GM21367 (cell line): ENCODE results near the gene TMC1.
"Not testable (repeated sequence)": the region's sequence is repeated elsewhere in the genome, so short reads cannot be mapped to it uniquely, and the experiment has no call there.

Experiments used
- ATAC-seq: cut with Tn5 transposase; IDR thresholded peaks from one replicate; pipeline ENCODE4 v1.9.1; 2021; ENCODE audit not compliant: unreplicated experiment

Gene TMC1

DNA sequence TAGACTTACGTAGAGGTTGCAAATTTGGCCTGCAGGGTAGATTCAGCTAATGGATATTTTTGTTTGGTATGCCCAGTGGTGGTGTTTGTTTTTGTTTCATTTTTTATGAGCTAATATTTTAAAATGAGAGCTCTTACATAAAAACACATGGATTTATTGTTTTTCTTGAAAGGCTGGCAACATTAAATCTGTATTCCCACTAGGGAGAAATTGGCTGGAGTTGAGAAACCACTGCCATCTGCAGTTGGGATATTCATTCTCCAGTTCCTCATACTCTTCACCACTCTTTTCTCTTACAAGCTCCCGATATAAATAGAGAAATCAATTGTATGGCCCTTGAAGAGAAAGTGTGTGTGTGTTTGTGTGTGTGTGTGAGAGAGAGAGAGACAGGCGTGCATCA, 288.2 kb downstream of the TMC1 start:
- ATAC-seq = no peak

DNA sequence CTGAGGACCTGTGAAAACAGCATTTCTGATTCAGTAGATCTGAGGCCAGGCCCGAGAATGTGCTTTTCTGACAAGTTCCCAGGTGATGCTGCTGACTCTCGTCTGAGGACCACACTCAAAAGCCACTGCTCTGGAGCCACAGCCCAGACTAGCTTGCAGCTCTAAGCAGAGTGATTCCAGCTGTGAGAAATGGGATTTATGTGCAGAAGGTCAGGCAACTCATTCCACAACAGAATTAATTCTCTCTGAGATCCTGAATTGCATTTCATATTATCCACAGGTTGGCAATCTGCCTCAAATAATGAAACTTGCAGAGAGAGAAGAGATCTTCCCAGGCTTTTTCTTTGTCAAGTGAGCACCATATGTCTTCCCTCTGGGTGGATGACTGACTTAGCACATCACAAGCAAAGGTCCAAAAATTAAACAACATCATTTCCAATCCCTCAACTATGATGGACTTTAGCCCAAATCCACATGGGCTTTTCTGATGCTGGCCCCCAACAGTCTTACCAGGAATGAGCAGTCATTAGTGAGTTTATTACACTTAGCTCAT, 291.2 kb downstream of the TMC1 start:
- ATAC-seq = no peak

- no peak for ATAC-seq
Observed at GRCh38 chr9:72813544-72813943, 292.1 kb downstream of the TMC1 start.

DNA sequence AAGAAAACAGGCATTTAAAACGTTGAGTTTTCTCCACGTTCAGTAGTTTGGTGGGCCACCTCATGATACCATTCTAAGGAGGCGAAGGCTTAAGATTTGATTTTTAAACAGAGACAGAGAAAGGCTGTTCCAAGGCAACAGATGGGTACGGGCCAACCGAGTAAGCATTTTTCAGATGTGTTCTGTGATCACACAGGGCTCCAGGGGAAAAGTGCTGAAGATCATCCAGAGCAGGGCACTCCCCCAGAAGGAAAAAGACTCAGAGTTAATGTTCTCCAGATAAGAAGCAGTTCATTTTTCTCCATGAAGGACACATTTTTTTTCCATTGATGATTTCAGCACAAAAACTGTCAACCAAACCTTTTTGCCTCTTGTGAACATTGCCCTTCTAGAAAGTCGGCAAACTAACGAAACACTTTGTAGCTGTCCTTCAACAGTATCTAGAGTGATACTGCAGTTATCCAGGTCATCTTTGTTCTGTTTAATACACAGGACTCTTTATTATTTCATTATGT, 292.7 kb downstream of the TMC1 start:
- no peak for ATAC-seq

DNA sequence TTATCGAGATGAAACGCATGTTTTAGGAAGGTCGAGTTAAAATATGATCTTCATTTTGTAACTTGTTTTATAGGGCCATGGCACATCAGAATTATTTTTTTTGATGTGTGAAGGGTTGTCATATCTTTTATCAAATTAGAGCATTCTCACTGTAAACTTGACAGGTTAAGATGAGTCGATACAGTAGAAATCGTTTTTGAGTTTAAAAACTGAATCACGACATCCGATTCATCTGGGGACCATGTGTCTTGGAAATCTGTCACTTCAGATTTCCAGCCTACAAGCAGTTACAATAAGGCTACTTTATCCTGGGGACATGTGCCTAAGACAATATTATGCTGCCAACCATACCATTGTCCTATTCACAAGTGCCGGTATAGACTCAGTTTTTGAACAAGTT, 295.3 kb downstream of the TMC1 start:
- ATAC-seq = no peak

DNA sequence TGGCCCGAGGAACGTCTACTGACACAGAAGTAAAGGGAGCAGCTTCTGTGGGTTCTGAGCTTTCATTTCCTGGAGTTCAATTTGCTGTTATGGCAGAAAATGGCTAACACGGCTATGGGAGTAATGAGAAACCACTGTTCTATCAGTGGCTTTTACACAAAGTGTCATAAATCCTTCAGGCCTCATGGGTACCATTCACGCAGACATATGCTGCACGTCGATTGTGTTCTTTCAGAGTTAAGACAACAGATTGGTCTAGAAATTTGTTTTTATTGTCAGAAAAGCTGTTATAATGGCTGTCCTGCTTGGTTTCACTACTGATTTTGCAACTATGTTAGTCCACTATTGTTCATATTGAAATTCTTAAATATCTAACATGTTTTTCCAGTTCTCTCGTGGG, 296.0 kb downstream of the TMC1 start:
- ATAC-seq = no peak

- ATAC-seq = no peak
Observed at GRCh38 chr9:72818385-72818784, 297.0 kb downstream of the TMC1 start.

- no peak for ATAC-seq
Observed at GRCh38 chr9:72823971-72824370, 302.6 kb downstream of the TMC1 start.

DNA sequence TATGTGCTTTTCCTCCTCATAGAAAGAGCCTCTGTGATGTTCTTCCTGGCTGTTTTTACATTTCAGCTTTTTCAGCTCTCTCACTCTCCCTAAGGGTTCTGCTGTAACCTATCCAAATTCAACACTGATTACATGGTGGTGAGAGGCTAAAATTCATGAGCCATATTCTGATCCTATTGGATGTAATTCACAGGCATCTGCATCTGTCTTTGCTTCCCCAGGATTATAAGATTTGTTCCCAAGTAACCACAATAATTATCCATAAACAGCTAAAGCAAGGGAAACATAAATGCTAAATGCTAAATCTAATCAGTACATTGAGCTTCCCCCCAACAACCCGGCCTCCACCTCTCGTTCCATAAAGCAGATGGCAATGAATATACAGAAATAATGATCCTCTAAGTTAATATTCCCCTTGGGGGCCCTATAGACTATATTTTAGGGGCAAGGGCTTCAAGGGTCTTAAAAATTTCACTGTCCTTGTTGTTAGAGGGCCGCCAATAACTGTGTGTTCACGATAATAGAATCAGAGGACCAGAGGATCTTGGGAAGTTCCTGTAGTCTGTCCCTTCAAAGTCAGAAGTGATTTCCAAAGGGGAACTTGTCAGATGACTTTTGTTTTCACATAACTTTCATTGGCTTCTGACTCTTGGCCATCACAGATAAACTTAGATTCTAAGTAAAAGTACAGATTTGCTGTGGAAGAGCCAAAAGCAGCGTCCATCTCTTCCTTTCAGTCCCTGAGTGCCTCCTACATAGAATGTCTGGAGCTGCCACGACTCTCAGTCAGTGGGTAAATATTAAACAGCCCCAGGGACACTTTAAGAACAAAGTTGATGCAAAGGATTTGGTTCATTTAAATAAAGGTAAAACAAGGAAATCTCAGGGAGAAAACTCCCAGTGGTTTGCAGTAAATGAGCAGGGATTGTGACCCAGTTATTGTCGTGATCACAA, 305.9 kb downstream of the TMC1 start:
- ATAC-seq = no peak

- ATAC-seq = no peak
Observed at GRCh38 chr9:72827950-72828731, 306.7 kb downstream of the TMC1 start.

- no peak for ATAC-seq
Observed at GRCh38 chr9:72834994-72835393, 313.6 kb downstream of the TMC1 start.

DNA sequence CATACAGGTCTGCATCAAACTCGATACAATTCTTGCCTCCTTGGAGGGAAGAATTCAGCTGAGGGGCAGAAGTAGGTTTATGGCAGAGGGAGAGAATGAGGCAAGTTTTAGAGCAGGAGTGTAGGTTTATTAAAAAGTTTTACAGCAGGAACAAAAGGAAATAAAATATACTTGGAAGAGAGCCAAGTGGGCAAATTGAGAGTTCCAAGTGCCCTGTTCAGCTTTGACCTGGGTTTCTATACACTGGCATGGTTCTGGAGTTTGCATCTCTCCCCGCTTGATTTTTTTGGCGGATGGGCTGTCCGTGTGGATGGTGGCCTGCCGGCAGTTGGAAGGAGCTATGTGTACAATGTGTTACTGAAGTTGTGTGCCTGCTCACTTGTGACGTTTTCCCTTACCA, 315.4 kb downstream of the TMC1 start:
- no peak for ATAC-seq

DNA sequence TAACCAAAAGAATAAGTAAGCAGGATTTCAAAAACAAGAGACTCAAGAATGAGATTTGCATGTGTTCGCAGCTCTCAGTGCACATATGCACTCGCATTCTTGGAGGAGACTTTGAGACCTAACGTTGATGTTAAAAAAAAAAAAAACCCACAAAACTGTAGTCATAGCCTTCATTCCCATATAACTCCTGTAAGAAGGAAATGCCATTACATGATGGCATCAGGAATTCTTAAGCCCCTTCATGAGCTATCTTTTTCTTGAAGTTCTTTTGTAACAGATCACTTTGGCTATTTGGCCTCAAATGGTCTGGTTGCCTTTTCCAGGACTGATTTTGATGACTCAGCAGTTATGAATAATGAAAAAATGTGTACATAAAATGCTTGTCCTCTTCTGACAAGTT, 317.7 kb downstream of the TMC1 start:
- no peak for ATAC-seq

- ATAC-seq = no peak
Observed at GRCh38 chr9:72843520-72844439, 322.4 kb downstream of the TMC1 start.

- ATAC-seq = no peak
Observed at GRCh38 chr9:72844440-72844768, 323.0 kb downstream of the TMC1 start.

DNA sequence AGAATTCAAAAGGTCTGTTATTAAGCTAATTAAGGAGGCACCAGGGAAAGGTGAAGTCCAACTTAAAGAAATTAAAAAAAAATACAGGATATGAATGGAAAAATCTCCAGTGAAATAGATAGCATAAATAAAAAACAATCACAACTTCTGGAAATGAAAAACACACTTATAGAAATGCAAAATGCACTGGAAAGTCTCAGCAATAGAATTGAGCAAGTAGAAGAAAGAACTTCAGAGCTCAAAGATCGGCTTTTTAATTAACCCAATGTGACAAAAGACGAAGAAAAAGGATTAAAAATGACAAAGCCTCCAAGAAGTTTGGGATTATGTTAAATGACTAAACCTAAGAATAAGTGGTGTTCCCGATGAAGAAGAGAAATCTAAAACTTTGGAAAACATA, 323.6 kb downstream of the TMC1 start:
- not testable (repeated sequence) for ATAC-seq

DNA sequence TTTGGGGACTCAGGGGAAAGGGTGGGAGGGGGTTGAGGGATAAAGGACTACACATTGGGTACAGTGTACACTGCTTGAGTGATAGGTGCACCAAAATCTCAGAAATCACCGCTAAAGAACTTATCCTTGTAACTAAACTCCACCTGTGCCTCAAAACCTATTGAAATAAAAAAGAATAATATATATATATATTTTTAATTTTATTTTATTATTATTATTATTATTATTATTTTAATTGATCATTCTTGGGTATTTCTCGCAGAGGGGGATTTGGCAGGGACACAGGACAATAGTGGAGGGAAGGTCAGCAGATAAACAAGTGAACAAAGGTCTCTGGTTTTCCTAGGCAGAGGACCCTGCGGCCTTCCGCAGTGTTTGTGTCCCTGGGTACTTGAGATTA, 328.8 kb downstream of the TMC1 start:
- not testable (repeated sequence) for ATAC-seq

GRCh38 chr9:72855321-72855720, 333.9 kb downstream of the TMC1 start:
- no peak for ATAC-seq

DNA sequence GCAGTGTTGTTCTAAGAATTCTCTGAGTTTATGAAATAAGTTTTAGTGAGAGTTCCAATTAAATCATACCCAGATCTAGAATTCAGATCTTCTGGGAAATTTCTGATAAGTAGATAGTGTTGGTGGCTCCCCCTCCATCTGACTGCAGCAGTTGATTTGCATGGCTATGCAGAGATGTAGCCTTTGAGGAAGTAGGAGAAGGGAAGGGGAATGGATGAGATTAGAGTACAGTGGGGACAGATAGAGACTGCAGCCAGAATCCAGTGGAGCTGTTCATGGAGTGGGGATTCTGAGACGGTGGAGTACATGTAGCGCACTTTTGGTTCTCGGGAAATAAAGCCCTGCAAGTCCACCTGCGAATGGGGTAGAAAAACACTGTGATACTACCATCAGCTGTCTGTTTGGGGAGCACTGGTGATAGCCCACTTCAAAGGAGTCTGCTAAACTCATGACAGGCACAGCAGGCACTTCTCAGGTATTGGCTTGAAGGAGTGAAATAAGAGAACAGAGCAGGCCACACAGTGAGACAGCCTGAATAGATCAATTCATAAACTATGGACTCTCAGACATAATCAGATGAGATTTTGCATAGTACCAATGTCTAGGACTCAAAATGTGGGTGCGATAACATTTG, 334.6 kb downstream of the TMC1 start:
- ATAC-seq = no peak

GRCh38 chr9:72856972-72857623, 335.7 kb downstream of the TMC1 start:
- ATAC-seq = no peak
